Upper lobe of left lung (tissue), 4 donors: Measurements from ENCODE around the gene KCNJ6.

Experiments
- POLR2A ChIP-seq, 4 donors: fragments of 450-650 bp; IDR thresholded peaks; one replicate each; pipeline ENCODE4 v1.5.1; 2016 to 2017; ENCODE audit warnings: antibody characterized with exemption in 4 of 4, mild to moderate bottlenecking in 2 of 4
- TF ChIP-seq, protein P1 (sequence below), 6 experiments: fragments of 450-650 bp in 4 of 6; fragments of 200-600 bp in 2 of 6; sonication (generic) in 2 of 6; IDR thresholded peaks; one replicate each; pipeline ENCODE4 v1.5.1; 2016 to 2019; ENCODE audit warnings: antibody characterized with exemption in 6 of 6

DNA sequence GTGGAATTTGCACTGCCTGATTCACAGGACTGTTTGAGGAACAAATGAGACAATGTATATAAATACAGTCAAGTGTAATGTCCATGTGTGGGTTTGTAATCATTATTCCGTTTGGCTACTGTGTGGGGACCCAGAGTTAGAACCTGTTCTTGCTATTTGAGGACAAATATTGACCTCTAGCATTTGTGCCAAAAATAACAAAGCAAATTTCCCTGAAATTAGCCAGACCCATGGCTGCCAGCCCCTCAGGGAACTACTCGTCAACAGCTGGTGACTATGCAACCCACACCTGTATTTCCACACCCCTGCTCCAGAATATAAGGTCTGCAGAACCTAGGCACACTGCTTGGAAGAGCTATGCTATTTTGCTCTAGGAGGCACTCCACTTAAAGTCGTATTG is 70.7 kb downstream of the KCNJ6 start:
- TF ChIP-seq POLR2A (IDR thresholded peaks at IDR 0.05): no peak
- TF ChIP-seq, protein P1, sequence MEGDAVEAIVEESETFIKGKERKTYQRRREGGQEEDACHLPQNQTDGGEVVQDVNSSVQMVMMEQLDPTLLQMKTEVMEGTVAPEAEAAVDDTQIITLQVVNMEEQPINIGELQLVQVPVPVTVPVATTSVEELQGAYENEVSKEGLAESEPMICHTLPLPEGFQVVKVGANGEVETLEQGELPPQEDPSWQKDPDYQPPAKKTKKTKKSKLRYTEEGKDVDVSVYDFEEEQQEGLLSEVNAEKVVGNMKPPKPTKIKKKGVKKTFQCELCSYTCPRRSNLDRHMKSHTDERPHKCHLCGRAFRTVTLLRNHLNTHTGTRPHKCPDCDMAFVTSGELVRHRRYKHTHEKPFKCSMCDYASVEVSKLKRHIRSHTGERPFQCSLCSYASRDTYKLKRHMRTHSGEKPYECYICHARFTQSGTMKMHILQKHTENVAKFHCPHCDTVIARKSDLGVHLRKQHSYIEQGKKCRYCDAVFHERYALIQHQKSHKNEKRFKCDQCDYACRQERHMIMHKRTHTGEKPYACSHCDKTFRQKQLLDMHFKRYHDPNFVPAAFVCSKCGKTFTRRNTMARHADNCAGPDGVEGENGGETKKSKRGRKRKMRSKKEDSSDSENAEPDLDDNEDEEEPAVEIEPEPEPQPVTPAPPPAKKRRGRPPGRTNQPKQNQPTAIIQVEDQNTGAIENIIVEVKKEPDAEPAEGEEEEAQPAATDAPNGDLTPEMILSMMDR (IDR thresholded peaks at IDR 0.05): no peak
